ENCODE data around the gene IGF2BP3.
A peak's percentile ranks its signal among the peaks of the same experiment; 100 is the strongest.

Gene IGF2BP3

GRCh38 chr7:23462846-23463245, 7.4 kb downstream of the IGF2BP3 start:
- no peaks in the 10 kb centered on the region for H3K27me3 ChIP-seq (ENCODE audit: insufficient read depth, poor library complexity, severe bottlenecking)
- H3K4me3 ChIP-seq (ENCODE audit: severe bottlenecking): no peak overlapping the region
- TF ChIP-seq CTCF (IDR thresholded peaks at IDR 0.05; ENCODE audit: poor library complexity, severe bottlenecking): peak; percentile 46
- peaks cover 43% of the 10 kb centered on the region for H3K4me1 ChIP-seq (ENCODE audit: insufficient read depth, poor library complexity, severe bottlenecking)
- ATAC-seq (ENCODE audit: low read depth) (no peak), DNase-seq (ENCODE audit: low spot score) (no peak)
- no peak overlapping the region for H3K27ac ChIP-seq (ENCODE audit: poor library complexity, severe bottlenecking)
- peaks cover 85% of the 10 kb centered on the region for H3K36me3 ChIP-seq (ENCODE audit: low read depth)
- H3K9me3 ChIP-seq (ENCODE audit: severe bottlenecking): no peaks in the 10 kb centered on the region

- peaks cover 5% of the 10 kb centered on the region for H3K4me1 ChIP-seq (ENCODE audit: insufficient read depth, poor library complexity, severe bottlenecking)
- DNase-seq (ENCODE audit: low spot score) (no peak), ATAC-seq (ENCODE audit: low read depth) (no peak)
- H3K4me3 ChIP-seq (ENCODE audit: severe bottlenecking): no peak overlapping the region
- no peak overlapping the region for H3K27ac ChIP-seq (ENCODE audit: poor library complexity, severe bottlenecking)
- TF ChIP-seq CTCF (IDR thresholded peaks at IDR 0.05; ENCODE audit: poor library complexity, severe bottlenecking): no peak
- H3K36me3 ChIP-seq (ENCODE audit: low read depth): peaks cover 73% of the 10 kb centered on the region
- H3K9me3 ChIP-seq (ENCODE audit: severe bottlenecking): no peaks in the 10 kb centered on the region
- H3K27me3 ChIP-seq (ENCODE audit: insufficient read depth, poor library complexity, severe bottlenecking): no peaks in the 10 kb centered on the region
Observed at GRCh38 chr7:23458044-23458443, 12.2 kb downstream of the IGF2BP3 start.

- ATAC-seq (ENCODE audit: low read depth) (no peak), DNase-seq (ENCODE audit: low spot score) (no peak)
- Histone ChIP-seq H3K27me3 (ENCODE audit: insufficient read depth, poor library complexity, severe bottlenecking) (no peaks in the 10 kb centered on the region), H3K4me1 (ENCODE audit: insufficient read depth, poor library complexity, severe bottlenecking) (no peaks in the 10 kb centered on the region), H3K4me3 (ENCODE audit: severe bottlenecking) (no peak overlapping the region), H3K9me3 (ENCODE audit: severe bottlenecking) (no peaks in the 10 kb centered on the region), H3K27ac (ENCODE audit: poor library complexity, severe bottlenecking) (no peak overlapping the region), H3K36me3 (ENCODE audit: low read depth) (peaks cover 58% of the 10 kb centered on the region)
- no peak for TF ChIP-seq CTCF (IDR thresholded peaks at IDR 0.05; ENCODE audit: poor library complexity, severe bottlenecking)
Observed at GRCh38 chr7:23456093-23456492, 14.2 kb downstream of the IGF2BP3 start.

- no peak overlapping the region for H3K4me3 ChIP-seq (ENCODE audit: severe bottlenecking)
- no peak for ATAC-seq (ENCODE audit: low read depth)
- TF ChIP-seq CTCF (IDR thresholded peaks at IDR 0.05; ENCODE audit: poor library complexity, severe bottlenecking): no peak
Observed at GRCh38 chr7:23454881-23455526, 15.3 kb downstream of the IGF2BP3 start.

GRCh38 chr7:23450518-23450917, 19.8 kb downstream of the IGF2BP3 start:
- H3K9me3 ChIP-seq (ENCODE audit: severe bottlenecking): no peaks in the 10 kb centered on the region
- ATAC-seq (ENCODE audit: low read depth) (no peak), DNase-seq (ENCODE audit: low spot score) (no peak)
- no peaks in the 10 kb centered on the region for H3K27me3 ChIP-seq (ENCODE audit: insufficient read depth, poor library complexity, severe bottlenecking)
- no peak overlapping the region for H3K4me3 ChIP-seq (ENCODE audit: severe bottlenecking)
- H3K27ac ChIP-seq (ENCODE audit: poor library complexity, severe bottlenecking): no peak overlapping the region
- H3K36me3 ChIP-seq (ENCODE audit: low read depth): peaks cover 37% of the 10 kb centered on the region
- no peak for TF ChIP-seq CTCF (IDR thresholded peaks at IDR 0.05; ENCODE audit: poor library complexity, severe bottlenecking)
- peaks cover 2% of the 10 kb centered on the region for H3K4me1 ChIP-seq (ENCODE audit: insufficient read depth, poor library complexity, severe bottlenecking)

More at GRCh38 chr7:23454881-23455526, 15.3 kb downstream of the IGF2BP3 start:
- H3K27me3 ChIP-seq (ENCODE audit: insufficient read depth, poor library complexity, severe bottlenecking): no peaks in the 10 kb centered on the region
- H3K4me1 ChIP-seq (ENCODE audit: insufficient read depth, poor library complexity, severe bottlenecking): no peaks in the 10 kb centered on the region
- DNase-seq (ENCODE audit: low spot score): no peak
- no peaks in the 10 kb centered on the region for H3K9me3 ChIP-seq (ENCODE audit: severe bottlenecking)
- no peak overlapping the region for H3K27ac ChIP-seq (ENCODE audit: poor library complexity, severe bottlenecking)
- H3K36me3 ChIP-seq (ENCODE audit: low read depth): peaks cover 57% of the 10 kb centered on the region
